H9 (cell line): Measurements from ENCODE around the gene NAPSA. TPM values are rescaled to one million over a fixed set of nuclear protein-coding genes. Genes with fewer than 3 reads are reported as not detected.

ENCODE experiments used
- DNase-seq: peaks from one replicate; pipeline ENCODE4 v3.0.0-alpha.2; 2017
- H2AFZ ChIP-seq: one replicate; pipeline ENCODE4 v1.6.1; 2013; ENCODE audit warnings: mild to moderate bottlenecking, low read length, control low read depth, moderate library complexity
- H2AK5ac ChIP-seq: 2 replicates; pipeline ENCODE4 v1.6.1; 2013; ENCODE audit warnings: low read length, control low read depth, mixed read lengths; ENCODE audit not compliant: insufficient read length
- H2BK120ac ChIP-seq: one replicate; pipeline ENCODE4 v1.6.1; 2013; ENCODE audit warnings: low read depth, mild to moderate bottlenecking, low read length, control low read depth, inconsistent platforms; ENCODE audit not compliant: poor library complexity, severe bottlenecking
- H2BK12ac ChIP-seq: 2 replicates; pipeline ENCODE4 v1.6.1; 2013; ENCODE audit warnings: low read length, control low read depth, mixed read lengths, low read depth; ENCODE audit not compliant: insufficient read length
- H2BK15ac ChIP-seq: 2 replicates; pipeline ENCODE4 v1.6.1; 2013; ENCODE audit warnings: low read depth, low read length, control low read depth
- H2BK20ac ChIP-seq: one replicate; pipeline ENCODE4 v1.6.1; 2013; ENCODE audit warnings: low read depth, mild to moderate bottlenecking, low read length, control low read depth, inconsistent platforms; ENCODE audit not compliant: poor library complexity, severe bottlenecking
- H2BK5ac ChIP-seq: 2 replicates; pipeline ENCODE4 v1.6.1; 2013; ENCODE audit warnings: low read length, control low read depth, mixed read lengths; ENCODE audit not compliant: insufficient read length
- H3K14ac ChIP-seq: 2 replicates; pipeline ENCODE4 v1.6.1; 2013; ENCODE audit warnings: low read length, control low read depth; ENCODE audit not compliant: insufficient read depth
- H3K18ac ChIP-seq: 2 replicates; pipeline ENCODE4 v1.6.1; 2013; ENCODE audit warnings: low read depth, mild to moderate bottlenecking, mixed read lengths, low read length, control low read depth; ENCODE audit not compliant: insufficient read length
- H3K23ac ChIP-seq: 2 replicates; pipeline ENCODE4 v1.6.1; 2013; ENCODE audit warnings: low read length, control low read depth, mixed read lengths, low read depth; ENCODE audit not compliant: insufficient read length
- H3K23me2 ChIP-seq: 2 replicates; pipeline ENCODE4 v1.6.1; 2013; ENCODE audit warnings: low read depth, mild to moderate bottlenecking, mixed read lengths, low read length, control low read depth; ENCODE audit not compliant: insufficient read length, poor library complexity, severe bottlenecking
- H3K27ac ChIP-seq: 2 replicates; pipeline ENCODE4 v1.5.1; 2013; ENCODE audit warnings: low read length, control low read depth, mixed read lengths, low read depth; ENCODE audit not compliant: insufficient read length
- H3K27me3 ChIP-seq: 2 replicates; pipeline ENCODE4 v1.6.1; 2013; ENCODE audit warnings: low read length, control low read depth, inconsistent platforms; ENCODE audit not compliant: insufficient read depth
- H3K4ac ChIP-seq: 2 replicates; pipeline ENCODE4 v1.6.1; 2013; ENCODE audit warnings: low read depth, mild to moderate bottlenecking, control low read depth, inconsistent platforms, low read length, moderate library complexity
- H3K4me1 ChIP-seq: 2 replicates; pipeline ENCODE4 v1.6.1; 2013; ENCODE audit warnings: low read length, control low read depth, inconsistent platforms; ENCODE audit not compliant: insufficient read depth
- H3K4me2 ChIP-seq: 2 replicates; pipeline ENCODE4 v1.6.1; 2013; ENCODE audit warnings: low read length, control low read depth, mixed read lengths; ENCODE audit not compliant: insufficient read length, insufficient read depth
- H3K56ac ChIP-seq: 2 replicates; pipeline ENCODE4 v1.6.1; 2013; ENCODE audit warnings: low read depth, mild to moderate bottlenecking, mixed read lengths, low read length, control low read depth; ENCODE audit not compliant: insufficient read length
- H3K79me1 ChIP-seq: 2 replicates; pipeline ENCODE4 v1.6.1; 2013; ENCODE audit warnings: low read depth, mild to moderate bottlenecking, moderate library complexity, low read length, control low read depth, inconsistent platforms; ENCODE audit not compliant: insufficient read depth, poor library complexity, severe bottlenecking
- H3K79me2 ChIP-seq: 2 replicates; pipeline ENCODE4 v1.6.1; 2013; ENCODE audit warnings: low read length, control low read depth, inconsistent platforms; ENCODE audit not compliant: insufficient read depth
- H3K9ac ChIP-seq: 2 replicates; pipeline ENCODE4 v1.6.1; 2013; ENCODE audit warnings: low read length, control low read depth, mixed read lengths; ENCODE audit not compliant: insufficient read length; ENCODE audit errors: extremely low read depth
- H3K9me3 ChIP-seq: one replicate; pipeline ENCODE4 v1.6.1; 2013; ENCODE audit warnings: low read depth, low read length, inconsistent platforms; ENCODE audit not compliant: control insufficient read depth
- H3T11ph ChIP-seq: one replicate; pipeline ENCODE4 v1.6.1; 2013; ENCODE audit warnings: mild to moderate bottlenecking, low read length, control low read depth, inconsistent platforms
- H4K20me1 ChIP-seq: one replicate; pipeline ENCODE4 v1.6.1; 2013; ENCODE audit not compliant: control insufficient read depth, insufficient read length, insufficient read depth
- H4K5ac ChIP-seq: 2 replicates; pipeline ENCODE4 v1.6.1; 2013; ENCODE audit warnings: low read depth, mild to moderate bottlenecking, mixed read lengths, low read length, control low read depth; ENCODE audit not compliant: insufficient read length
- H4K8ac ChIP-seq: replicated peaks from 2 replicates; pipeline ENCODE4 v1.6.1; 2013; ENCODE audit warnings: low read length, control low read depth, mixed read lengths, low read depth; ENCODE audit not compliant: insufficient read length
- H4K91ac ChIP-seq: 2 replicates; pipeline ENCODE4 v1.6.1; 2013; ENCODE audit warnings: low read depth, mild to moderate bottlenecking, moderate library complexity, mixed read lengths, low read length, control low read depth; ENCODE audit not compliant: insufficient read length
- H3K27ac Mint-ChIP-seq, 3 experiments: 2 replicates in 2 of 3; 3 replicates in 1 of 3; pipeline ENCODE4 v1.8.0; 2020 to 2021; ENCODE audit warnings: mixed read lengths in 3 of 3, mild to moderate bottlenecking in 1 of 3, moderate library complexity in 1 of 3
- H3K27me3 Mint-ChIP-seq: 2 replicates; pipeline ENCODE4 v1.8.0; 2021; ENCODE audit warnings: low read depth, mild to moderate bottlenecking, moderate library complexity, mixed read lengths
- H3K36me3 Mint-ChIP-seq, 3 experiments: 2 replicates in 2 of 3; 3 replicates in 1 of 3; pipeline ENCODE4 v1.8.0; 2020 to 2021; ENCODE audit warnings: low read depth in 3 of 3, mixed read lengths in 3 of 3; ENCODE audit not compliant: insufficient read depth in 1 of 3
- H3K4me1 Mint-ChIP-seq, 2 experiments: 2 replicates each; pipeline ENCODE4 v1.8.0; 2020; ENCODE audit warnings: mixed read lengths in 2 of 2
- H3K4me3 Mint-ChIP-seq, 2 experiments: 2 replicates in 1 of 2; 3 replicates in 1 of 2; pipeline ENCODE4 v1.8.0; 2020 to 2021; ENCODE audit warnings: mild to moderate bottlenecking in 2 of 2, mixed read lengths in 2 of 2, moderate library complexity in 1 of 2
- H3K9me3 Mint-ChIP-seq, 2 experiments: 2 replicates in 1 of 2; 3 replicates in 1 of 2; pipeline ENCODE4 v1.8.0; 2020; ENCODE audit warnings: mild to moderate bottlenecking in 2 of 2, mixed read lengths in 2 of 2, moderate library complexity in 1 of 2
- WGBS: extraction: QIAGEN DNeasy Blood & Tissue Kit; methylation state at CpG from one replicate; pipeline ENCODE4 v1.1.7; 2013; ENCODE audit warnings: missing lambda C conversion rate, low lambda C conversion rate, mixed read lengths; ENCODE audit not compliant: insufficient read length; ENCODE audit errors: extremely low coverage; 5-methylcytosine and 5-hydroxymethylcytosine counted together
- total RNA-seq: library from RNA; stranded (reverse); gene quantifications from 2 replicates; pipeline ENCODE4 v1.2.1, GENCODE V29; 2021
- TF ChIP-seq, protein P1 (sequence below): fragments of 200-600 bp; sonication (generic); conservative IDR thresholded peaks from 3 replicates; pipeline ENCODE4 v1.8.0; 2021; ENCODE audit warnings: antibody characterized with exemption, mild to moderate bottlenecking

Gene NAPSA
- total RNA-seq, 1 experiment from 2014 or later: 0.44 TPM

DNA sequence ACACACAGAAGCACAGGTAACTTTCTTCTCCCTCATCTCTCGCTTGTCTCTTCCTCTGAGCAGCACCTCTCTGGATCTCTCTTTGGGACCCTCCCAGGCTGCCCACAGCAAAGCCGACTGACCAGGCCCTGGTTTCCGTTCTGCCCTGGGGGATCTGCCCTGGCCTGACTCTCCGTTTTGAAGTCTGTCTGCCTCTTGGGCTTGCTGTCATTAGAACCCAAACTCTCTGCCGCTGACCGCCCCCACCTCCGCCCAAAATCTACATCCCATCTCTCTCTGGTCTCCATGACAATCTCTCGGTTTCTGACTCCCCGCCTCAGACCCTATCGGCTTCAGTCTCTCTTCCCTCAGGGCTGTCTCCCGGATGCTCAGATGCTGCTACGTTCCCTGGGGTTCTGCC, 43.2 kb downstream of the NAPSA start:
- no peak overlapping the region for H3K23ac ChIP-seq
- H3K4me1 ChIP-seq: 0 out of 2 replicates have a peak, but pooled peaks cover 2% of the 10 kb centered on the region
- no peak overlapping the region for H2BK120ac ChIP-seq
- H3K27ac ChIP-seq: no peak overlapping the region
- H2BK20ac ChIP-seq: no peak overlapping the region
- H3K18ac ChIP-seq: no peak overlapping the region
- TF ChIP-seq, protein P1, sequence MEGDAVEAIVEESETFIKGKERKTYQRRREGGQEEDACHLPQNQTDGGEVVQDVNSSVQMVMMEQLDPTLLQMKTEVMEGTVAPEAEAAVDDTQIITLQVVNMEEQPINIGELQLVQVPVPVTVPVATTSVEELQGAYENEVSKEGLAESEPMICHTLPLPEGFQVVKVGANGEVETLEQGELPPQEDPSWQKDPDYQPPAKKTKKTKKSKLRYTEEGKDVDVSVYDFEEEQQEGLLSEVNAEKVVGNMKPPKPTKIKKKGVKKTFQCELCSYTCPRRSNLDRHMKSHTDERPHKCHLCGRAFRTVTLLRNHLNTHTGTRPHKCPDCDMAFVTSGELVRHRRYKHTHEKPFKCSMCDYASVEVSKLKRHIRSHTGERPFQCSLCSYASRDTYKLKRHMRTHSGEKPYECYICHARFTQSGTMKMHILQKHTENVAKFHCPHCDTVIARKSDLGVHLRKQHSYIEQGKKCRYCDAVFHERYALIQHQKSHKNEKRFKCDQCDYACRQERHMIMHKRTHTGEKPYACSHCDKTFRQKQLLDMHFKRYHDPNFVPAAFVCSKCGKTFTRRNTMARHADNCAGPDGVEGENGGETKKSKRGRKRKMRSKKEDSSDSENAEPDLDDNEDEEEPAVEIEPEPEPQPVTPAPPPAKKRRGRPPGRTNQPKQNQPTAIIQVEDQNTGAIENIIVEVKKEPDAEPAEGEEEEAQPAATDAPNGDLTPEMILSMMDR: no peak
- no peak overlapping the region for H2AK5ac ChIP-seq
- Mint-ChIP-seq H3K36me3 (peaks cover 21 to 49% (median 37%) of the 10 kb centered on the region in 3 experiments), H3K4me3 (no peak overlapping the region), H3K9me3 (peaks cover 0 to 3% of the 10 kb centered on the region in 2 experiments; a peak in 1 of 5 replicates), H3K27ac (peak overlapping the region in 1 of 3 experiments; percentile 48; a peak in 3 of 7 replicates), H3K4me1 (peaks cover 30 to 43% of the 10 kb centered on the region in 2 experiments), H3K27me3 (peaks cover 32% of the 10 kb centered on the region)
- no peak overlapping the region for H3K14ac ChIP-seq
- no peaks in the 10 kb centered on the region for H4K20me1 ChIP-seq
- no peaks in the 10 kb centered on the region for H3K79me1 ChIP-seq
- H3K27me3 ChIP-seq: peaks cover 3% of the 10 kb centered on the region; the same call in 1 of the 2 replicates
- no peak overlapping the region for H4K8ac ChIP-seq
- H4K91ac ChIP-seq: no peak overlapping the region
- H3K4ac ChIP-seq: no peak overlapping the region
- no peak overlapping the region for H2AFZ ChIP-seq
- no peaks in the 10 kb centered on the region for H3K79me2 ChIP-seq
- no peak overlapping the region for H2BK12ac ChIP-seq
- no peak overlapping the region for H3K9ac ChIP-seq
- H2BK5ac ChIP-seq: no peak overlapping the region
- no peaks in the 10 kb centered on the region for H3K9me3 ChIP-seq
- WGBS: no CpG with 5 or more reads among the region's 12 CpGs
- no peak overlapping the region for H2BK15ac ChIP-seq
- H3T11ph ChIP-seq: no peak overlapping the region
- no peak overlapping the region for H3K4me2 ChIP-seq
- H3K56ac ChIP-seq: no peak overlapping the region
- no peak for DNase-seq
- H3K23me2 ChIP-seq: peaks cover 5% of the 10 kb centered on the region
- no peak overlapping the region for H4K5ac ChIP-seq
